HEK293 (cell line): ENCODE results near the gene LEF1.

Experiments used
- CTCF ChIA-PET: fragments of 350-600 bp; formaldehyde crosslinking; extraction: SDS; loops from one replicate; lab custom pipeline; 2021; ENCODE audit warnings: antibody characterized with exemption; lab: Yijun Ruan, JAX
- POLR2A ChIA-PET: fragments of 300-600 bp; formaldehyde crosslinking; extraction: SDS; loops from one replicate; lab custom pipeline; 2020; ENCODE audit warnings: antibody characterized with exemption, inconsistent platforms; lab: Yijun Ruan, JAX
- H3K27ac ChIP-seq: fragments of 200-500 bp; sonication (Bioruptor generic); 2 replicates; pipeline ENCODE4 v1.5.1; 2014; ENCODE audit warnings: low read depth, low read length, control low read depth, inconsistent platforms; ENCODE audit errors: extremely low read depth
- H3K36me3 ChIP-seq, 2 experiments: fragments of 200-500 bp in 1 of 2; sonication (Bioruptor generic) in 1 of 2; 1 replicate in 1 of 2; 2 replicates in 1 of 2; pipeline ENCODE4 v1.5.1; 2014 to 2017; ENCODE audit warnings: inconsistent platforms in 2 of 2, low read length in 2 of 2; ENCODE audit not compliant: control insufficient read depth in 2 of 2, insufficient read depth in 1 of 2
- H3K4me1 ChIP-seq: fragments of 200-500 bp; sonication (Bioruptor generic); 2 replicates; pipeline ENCODE4 v1.5.1; 2014; ENCODE audit warnings: mild to moderate bottlenecking, low read length, inconsistent platforms; ENCODE audit not compliant: control insufficient read depth, insufficient read depth
- H3K4me3 ChIP-seq: 2 replicates; pipeline ENCODE4 v1.5.1; 2011; ENCODE audit warnings: low read depth, mild to moderate bottlenecking, control low read depth, low read length, moderate library complexity
- H3K9me3 ChIP-seq: fragments of 200-500 bp; sonication (Bioruptor generic); 2 replicates; pipeline ENCODE4 v1.5.1; 2014; ENCODE audit warnings: low read depth, low read length, inconsistent platforms; ENCODE audit not compliant: control insufficient read depth, insufficient read depth
- CTCF ChIP-seq: fragments of 450-650 bp; formaldehyde crosslinking; IDR thresholded peaks from 2 replicates; pipeline ENCODE4 v1.5.1; 2016; ENCODE audit warnings: missing biosample characterization, missing genetic modification characterization
- FEZF1 ChIP-seq: fragments of 450-650 bp; formaldehyde crosslinking; IDR thresholded peaks from 2 replicates; pipeline ENCODE4 v1.5.1; 2016; ENCODE audit warnings: missing biosample characterization, missing genetic modification characterization
- GFI1B ChIP-seq: fragments of 450-650 bp; formaldehyde crosslinking; IDR thresholded peaks from 2 replicates; pipeline ENCODE4 v1.5.1; 2016; ENCODE audit warnings: missing biosample characterization, missing genetic modification characterization
- GLIS1 ChIP-seq: fragments of 450-650 bp; formaldehyde crosslinking; IDR thresholded peaks from 2 replicates; pipeline ENCODE4 v1.5.1; 2016; ENCODE audit warnings: missing biosample characterization, missing genetic modification characterization
- GLIS2 ChIP-seq: fragments of 450-650 bp; formaldehyde crosslinking; IDR thresholded peaks from 2 replicates; pipeline ENCODE4 v1.5.1; 2016; ENCODE audit warnings: missing biosample characterization, missing genetic modification characterization
- KLF10 ChIP-seq: fragments of 450-650 bp; IDR thresholded peaks from 2 replicates; pipeline ENCODE4 v1.5.1; 2018; ENCODE audit warnings: missing biosample characterization, mild to moderate bottlenecking, missing genetic modification characterization
- PRDM6 ChIP-seq: fragments of 450-650 bp; formaldehyde crosslinking; IDR thresholded peaks from 2 replicates; pipeline ENCODE4 v1.5.1; 2017; ENCODE audit warnings: missing biosample characterization, missing genetic modification characterization
- SCRT2 ChIP-seq: fragments of 450-650 bp; formaldehyde crosslinking; IDR thresholded peaks from 2 replicates; pipeline ENCODE4 v1.5.1; 2016; ENCODE audit warnings: missing biosample characterization, missing genetic modification characterization
- WT1 ChIP-seq: fragments of 450-650 bp; formaldehyde crosslinking; IDR thresholded peaks from 2 replicates; pipeline ENCODE4 v1.5.1; 2016; ENCODE audit warnings: missing biosample characterization, missing genetic modification characterization
- YY2 ChIP-seq: fragments of 450-650 bp; formaldehyde crosslinking; IDR thresholded peaks from 2 replicates; pipeline ENCODE4 v1.5.1; 2016; ENCODE audit warnings: missing biosample characterization, missing genetic modification characterization
- ZNF19 ChIP-seq: fragments of 450-650 bp; formaldehyde crosslinking; IDR thresholded peaks from 2 replicates; pipeline ENCODE4; 2016; ENCODE audit warnings: missing biosample characterization, missing genetic modification characterization, low read depth
- ZNF26 ChIP-seq: fragments of 450-650 bp; formaldehyde crosslinking; IDR thresholded peaks from 2 replicates; pipeline ENCODE4 v1.5.1; 2016; ENCODE audit warnings: missing biosample characterization, missing genetic modification characterization
- ZNF302 ChIP-seq: fragments of 450-650 bp; formaldehyde crosslinking; IDR thresholded peaks from 2 replicates; pipeline ENCODE4 v1.5.1; 2016; ENCODE audit warnings: missing biosample characterization, missing genetic modification characterization, low read depth
- ZNF394 ChIP-seq: fragments of 450-650 bp; formaldehyde crosslinking; IDR thresholded peaks from 2 replicates; pipeline ENCODE4 v1.5.1; 2016; ENCODE audit warnings: missing biosample characterization, missing genetic modification characterization, mild to moderate bottlenecking, moderate library complexity, borderline replicate concordance
- ZNF449 ChIP-seq: fragments of 450-650 bp; formaldehyde crosslinking; IDR thresholded peaks from 2 replicates; pipeline ENCODE4 v1.5.1; 2017; ENCODE audit warnings: missing biosample characterization, mild to moderate bottlenecking, missing genetic modification characterization, moderate library complexity
- ZNF501 ChIP-seq: fragments of 450-650 bp; formaldehyde crosslinking; IDR thresholded peaks from 2 replicates; pipeline ENCODE4 v1.5.1; 2016; ENCODE audit warnings: missing biosample characterization, missing genetic modification characterization
- ZNF549 ChIP-seq: fragments of 450-650 bp; IDR thresholded peaks from 2 replicates; pipeline ENCODE4 v1.5.1; 2018; ENCODE audit warnings: missing biosample characterization, missing genetic modification characterization, mild to moderate bottlenecking, inconsistent platforms, moderate library complexity
- ZNF626 ChIP-seq: fragments of 450-650 bp; sonication (Bioruptor Pico); formaldehyde crosslinking; IDR thresholded peaks from 2 replicates; pipeline ENCODE4 v1.5.1; 2018; ENCODE audit warnings: missing biosample characterization, missing genetic modification characterization, inconsistent platforms
- ZNF692 ChIP-seq: fragments of 450-650 bp; formaldehyde crosslinking; IDR thresholded peaks from 2 replicates; pipeline ENCODE4 v1.5.1; 2016; ENCODE audit warnings: missing biosample characterization, missing genetic modification characterization

Gene LEF1

GRCh38 chr4:108193886-108194672, 25.3 kb upstream of the LEF1 start:
- Histone ChIP-seq H3K36me3 (no peaks in the 10 kb centered on the region), H3K27ac (no peak overlapping the region)
- CTCF ChIA-PET = interaction anchor here (0.5 to 0.7 kb wide), 3 partner anchors 41 to 724 kb away, joined by 3 to 6 read pairs (median 4); no protein-coding TSS in a partner anchor
- TF ChIP-seq ZNF19 (tag by site-specific recombination) = no peak
- peak; percentile 64 for TF ChIP-seq WT1 (tag by site-specific recombination)
- TF ChIP-seq PRDM6 (tag by site-specific recombination) = peak; percentile 37
- TF ChIP-seq, all 188 proteins: peak for 2
- POLR2A ChIA-PET = no interaction called here
- Histone ChIP-seq H3K4me3 (no peak overlapping the region), H3K4me1 (no peaks in the 10 kb centered on the region; the same call in 1 of the 2 replicates), H3K9me3 (no peaks in the 10 kb centered on the region)

- H3K36me3 ChIP-seq = no peaks in the 10 kb centered on the region
- H3K4me3 ChIP-seq = no peak overlapping the region
- CTCF ChIA-PET = no interaction called here
- no peak overlapping the region for H3K27ac ChIP-seq
- TF ChIP-seq ZNF501 (tag by site-specific recombination) = no peak
- TF ChIP-seq WT1 (tag by site-specific recombination) = no peak
- TF ChIP-seq SCRT2 (tag by site-specific recombination) = no peak
- no peak for TF ChIP-seq ZNF26 (tag by site-specific recombination)
- no peak for TF ChIP-seq KLF10 (tag by site-specific recombination)
- no peak for TF ChIP-seq ZNF302 (tag by site-specific recombination)
- no peak for TF ChIP-seq GLIS2 (tag by site-specific recombination)
- no peak for TF ChIP-seq YY2 (tag by site-specific recombination)
- POLR2A ChIA-PET = no interaction called here
- H3K4me1 ChIP-seq = no peaks in the 10 kb centered on the region; the same call in 1 of the 2 replicates
- H3K9me3 ChIP-seq = no peaks in the 10 kb centered on the region
Observed at GRCh38 chr4:108192935-108193334, 24.2 kb upstream of the LEF1 start.

- Histone ChIP-seq H3K4me3 (no peak overlapping the region), H3K36me3 (no peaks in the 10 kb centered on the region)
- POLR2A ChIA-PET = no interaction called here
- no peak for TF ChIP-seq ZNF692
- 0 out of 2 replicates have a peak, but pooled peaks have one; percentile 9 for TF ChIP-seq FEZF1 (tag by site-specific recombination)
- TF ChIP-seq YY2 (tag by site-specific recombination) = no peak
- no peak for TF ChIP-seq ZNF549 (tag by site-specific recombination)
- TF ChIP-seq GFI1B (tag by site-specific recombination) = no peak
- TF ChIP-seq CTCF (tag by site-specific recombination) = no peak
- TF ChIP-seq ZNF626 (tag by site-specific recombination) = no peak
- peak; percentile 46; the same call in 1 of the 2 replicates for TF ChIP-seq ZNF449
- no peak for TF ChIP-seq ZNF394
- peak; percentile 87 for TF ChIP-seq GLIS1 (tag by site-specific recombination)
- TF ChIP-seq, all 188 proteins: peak for 3
- Histone ChIP-seq H3K27ac (no peak overlapping the region; the same call in 1 of the 2 replicates), H3K9me3 (no peaks in the 10 kb centered on the region), H3K4me1 (no peaks in the 10 kb centered on the region; the same call in 1 of the 2 replicates)
- CTCF ChIA-PET = no interaction called here
Observed at GRCh38 chr4:108192056-108192455, 23.3 kb upstream of the LEF1 start.
